Esophagus (tissue), 2 donors: ENCODE data around the gene NR3C1. TPM values are rescaled to one million over a fixed set of nuclear protein-coding genes. Genes with fewer than 3 reads are reported as not detected.

Experiments used
- H3K27ac ChIP-seq, 2 donors: one replicate each; pipeline ENCODE4 v1.5.1; 2013; ENCODE audit warnings: low read depth in 2 of 2, mild to moderate bottlenecking in 2 of 2, inconsistent platforms in 1 of 2, low read length in 1 of 2, moderate library complexity in 1 of 2
- H3K27me3 ChIP-seq, 2 donors: one replicate each; pipeline ENCODE4 v1.6.1; 2013; ENCODE audit warnings: low read length in 2 of 2, control low read depth in 1 of 2, mild to moderate bottlenecking in 1 of 2; ENCODE audit not compliant: insufficient read depth in 2 of 2, control insufficient read depth in 1 of 2
- H3K36me3 ChIP-seq, 2 donors: one replicate each; pipeline ENCODE4 v1.6.1; 2013; ENCODE audit warnings: low read length in 1 of 2; ENCODE audit not compliant: control insufficient read depth in 2 of 2, insufficient read depth in 2 of 2
- H3K4me1 ChIP-seq, 2 donors: one replicate each; pipeline ENCODE4 v1.6.1; 2013; ENCODE audit warnings: low read length in 1 of 2; ENCODE audit not compliant: control insufficient read depth in 2 of 2, insufficient read depth in 2 of 2
- H3K4me3 ChIP-seq, 2 donors: one replicate each; pipeline ENCODE4 v1.5.1; 2013; ENCODE audit warnings: low read length in 2 of 2, mild to moderate bottlenecking in 2 of 2, low read depth in 1 of 2, moderate library complexity in 1 of 2
- H3K9me3 ChIP-seq, 2 donors: one replicate each; pipeline ENCODE4 v1.6.1; 2013; ENCODE audit warnings: mild to moderate bottlenecking in 2 of 2, low read depth in 1 of 2, low read length in 1 of 2, moderate library complexity in 1 of 2; ENCODE audit not compliant: control insufficient read depth in 2 of 2, insufficient read depth in 1 of 2
- WGBS, 2 donors: extraction: QIAGEN DNeasy Blood & Tissue Kit; methylation state at CpG; one replicate each; pipeline ENCODE4 v1.1.7; 2013; 5-methylcytosine and 5-hydroxymethylcytosine counted together
- polyA plus RNA-seq, 2 donors: library from polyadenylated mRNA; stranded (reverse); fragments of 200-250 nt; gene quantifications; one replicate each; pipeline ENCODE4 v1.2.3, GENCODE V29; 2013
- donor health status: healthy with polysubstance abuse.
- donor health status: Bipolar disorder and iron deficiency.

Gene NR3C1
- polyA plus RNA-seq, 2 donors, result 8.6 to 10.7 TPM

GRCh38 chr5:143315214-143315613 lies 88.3 kb downstream of the NR3C1 start:
- no peaks in the 10 kb centered on the region for H3K36me3 ChIP-seq
- H3K27ac ChIP-seq, result no peak overlapping the region
- H3K9me3 ChIP-seq, result no peaks in the 10 kb centered on the region
- no peaks in the 10 kb centered on the region for H3K4me1 ChIP-seq
- WGBS, 2 donors, result 85 to 90% methylated on average over 3 of the region's 3 CpGs
- H3K4me3 ChIP-seq, result no peak overlapping the region
- no peaks in the 10 kb centered on the region for H3K27me3 ChIP-seq

GRCh38 chr5:143314659-143315058 lies 88.8 kb downstream of the NR3C1 start:
- Histone ChIP-seq H3K4me3 (no peak overlapping the region), H3K9me3 (no peaks in the 10 kb centered on the region), H3K27me3 (no peaks in the 10 kb centered on the region), H3K4me1 (no peaks in the 10 kb centered on the region), H3K36me3 (no peaks in the 10 kb centered on the region), H3K27ac (no peak overlapping the region)

GRCh38 chr5:143314099-143314498 lies 89.4 kb downstream of the NR3C1 start:
- Histone ChIP-seq H3K4me1 (no peaks in the 10 kb centered on the region), H3K9me3 (no peaks in the 10 kb centered on the region), H3K4me3 (no peak overlapping the region), H3K27ac (no peak overlapping the region), H3K27me3 (no peaks in the 10 kb centered on the region), H3K36me3 (no peaks in the 10 kb centered on the region)
- WGBS, 2 donors, result 20 to 45% methylated on average over 1 of the region's 1 CpG

GRCh38 chr5:143313298-143313852 lies 90.1 kb downstream of the NR3C1 start:
- H3K9me3 ChIP-seq, result no peaks in the 10 kb centered on the region
- H3K4me3 ChIP-seq, result no peak overlapping the region
- no peak overlapping the region for H3K27ac ChIP-seq
- WGBS, 2 donors, result 48 to 61% methylated on average over 1 of the region's 1 CpG
- H3K27me3 ChIP-seq, result no peaks in the 10 kb centered on the region
- no peaks in the 10 kb centered on the region for H3K4me1 ChIP-seq
- no peaks in the 10 kb centered on the region for H3K36me3 ChIP-seq

- Histone ChIP-seq H3K27me3 (no peaks in the 10 kb centered on the region), H3K27ac (no peak overlapping the region), H3K4me3 (no peak overlapping the region), H3K36me3 (no peaks in the 10 kb centered on the region), H3K9me3 (no peaks in the 10 kb centered on the region), H3K4me1 (no peaks in the 10 kb centered on the region)
- 96 to 97% methylated on average over 2 of the region's 2 CpGs for WGBS, 2 donors
Measured at GRCh38 chr5:143312822-143313221, 90.7 kb downstream of the NR3C1 start.

- no peaks in the 10 kb centered on the region for H3K36me3 ChIP-seq
- H3K4me1 ChIP-seq, result no peaks in the 10 kb centered on the region
- no peaks in the 10 kb centered on the region for H3K27me3 ChIP-seq
- WGBS, 2 donors, result 97 to 100% methylated on average over 1 of the region's 1 CpG
- H3K27ac ChIP-seq, result no peak overlapping the region
- no peaks in the 10 kb centered on the region for H3K9me3 ChIP-seq
- no peak overlapping the region for H3K4me3 ChIP-seq
Measured at GRCh38 chr5:143311955-143312354, 91.5 kb downstream of the NR3C1 start.

GRCh38 chr5:143311428-143311827 lies 92.1 kb downstream of the NR3C1 start:
- Histone ChIP-seq H3K36me3 (no peaks in the 10 kb centered on the region), H3K9me3 (no peaks in the 10 kb centered on the region), H3K4me3 (no peak overlapping the region), H3K27me3 (no peaks in the 10 kb centered on the region), H3K27ac (no peak overlapping the region), H3K4me1 (no peaks in the 10 kb centered on the region)
- 75 to 90% methylated on average over 5 of the region's 5 CpGs for WGBS, 2 donors

- no peak overlapping the region for H3K4me3 ChIP-seq
- H3K36me3 ChIP-seq, result no peaks in the 10 kb centered on the region
- H3K27me3 ChIP-seq, result no peaks in the 10 kb centered on the region
- H3K4me1 ChIP-seq, result no peaks in the 10 kb centered on the region
- 92% methylated on average over 7 of the region's 7 CpGs for WGBS, 2 donors
- H3K9me3 ChIP-seq, result no peaks in the 10 kb centered on the region
- H3K27ac ChIP-seq, result no peak overlapping the region
Measured at GRCh38 chr5:143309661-143310431, 93.6 kb downstream of the NR3C1 start.

GRCh38 chr5:143308731-143309130 lies 94.8 kb downstream of the NR3C1 start:
- Histone ChIP-seq H3K27ac (no peak overlapping the region), H3K9me3 (no peaks in the 10 kb centered on the region), H3K27me3 (no peaks in the 10 kb centered on the region), H3K4me1 (no peaks in the 10 kb centered on the region), H3K4me3 (no peak overlapping the region), H3K36me3 (no peaks in the 10 kb centered on the region)
- WGBS, 2 donors, result 68 to 96% methylated on average over 2 of the region's 2 CpGs

GRCh38 chr5:143306040-143306439 lies 97.4 kb downstream of the NR3C1 start:
- Histone ChIP-seq H3K4me1 (no peaks in the 10 kb centered on the region), H3K9me3 (no peaks in the 10 kb centered on the region), H3K27me3 (no peaks in the 10 kb centered on the region), H3K4me3 (no peak overlapping the region), H3K36me3 (no peaks in the 10 kb centered on the region), H3K27ac (no peak overlapping the region)
- WGBS, 2 donors, result 75 to 79% methylated on average over 2 of the region's 2 CpGs
